ENCODE measurements around the gene PRXL2C. TPM values are rescaled to one million over a fixed set of nuclear protein-coding genes. Genes with fewer than 3 reads are reported as not detected.
A peak's percentile ranks its signal among the peaks of the same experiment; 100 is the strongest.
"Not testable (repeated sequence)": the region's sequence is repeated elsewhere in the genome, so short reads cannot be mapped to it uniquely, and the experiment has no call there.

Gene PRXL2C
- polyA plus RNA-seq, 3 donors: 5.1 to 26.4 (median 15.7) TPM

GRCh38 chr9:96654450-96655197, 493 bp downstream of the PRXL2C start:
- peak overlapping the region; percentile 60 for H3K27ac ChIP-seq (ENCODE audit: low read depth, low read length)
- WGBS, 3 donors: 0 to 1% (median 0%) methylated on average over 68 to 74 of the region's 74 CpGs

DNA sequence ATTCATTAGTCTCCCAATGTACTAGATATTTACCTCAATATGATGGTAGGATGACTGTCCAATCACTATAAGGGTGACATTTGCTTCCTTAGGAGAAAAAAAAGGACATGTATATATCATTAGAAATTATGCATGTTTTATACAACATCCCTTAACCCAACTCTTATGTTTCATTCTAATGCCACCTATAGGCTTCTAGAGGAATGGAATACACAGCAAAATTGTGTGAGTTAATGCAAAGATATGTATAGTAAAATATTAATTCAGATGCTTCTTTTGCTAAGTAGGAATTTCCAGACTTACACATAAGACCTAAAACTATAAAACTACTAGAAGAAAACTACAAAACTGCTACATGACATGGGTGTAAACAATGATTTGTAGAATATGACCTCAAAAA, 3.5 kb downstream of the PRXL2C start:
- H3K27ac ChIP-seq (ENCODE audit: low read depth, low read length): no peak overlapping the region

DNA sequence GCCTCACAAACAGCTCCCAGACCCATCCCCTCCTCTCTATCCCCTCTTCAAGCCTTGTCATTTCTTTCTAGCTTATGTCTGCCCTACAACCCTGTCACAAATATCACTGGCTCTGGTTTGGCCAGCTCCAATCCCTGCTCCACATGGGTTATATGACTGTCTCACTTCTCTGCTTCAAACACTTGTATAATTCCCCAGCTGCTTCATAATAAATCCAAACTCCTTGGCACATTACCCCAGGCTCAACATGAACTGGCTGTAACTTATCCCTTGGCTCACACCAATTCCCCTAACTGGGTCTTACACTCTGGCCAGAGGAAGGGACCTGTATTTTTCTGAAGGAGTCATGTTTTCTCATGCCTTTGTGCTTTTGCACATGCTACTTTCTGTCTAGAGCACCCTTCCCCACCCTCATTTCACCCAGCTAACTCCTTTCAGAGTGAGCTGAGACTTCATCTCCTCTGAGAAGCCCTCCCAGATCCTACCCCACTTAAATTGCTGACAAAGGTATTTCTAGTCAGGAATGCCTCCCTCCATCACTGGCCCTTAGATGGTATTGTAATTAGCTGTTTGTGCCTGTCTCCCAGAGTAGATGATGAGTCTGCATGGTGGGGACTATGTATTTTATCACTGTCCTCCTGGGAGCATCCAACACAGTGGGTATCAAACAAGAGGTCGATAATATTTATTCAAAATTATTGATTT, 5.3 kb downstream of the PRXL2C start:
- no peak overlapping the region for H3K27ac ChIP-seq (ENCODE audit: low read depth, low read length)
- WGBS, 3 donors: 20 to 97% (median 96%) methylated on average over 1 of the region's 1 CpG

- 46 to 80% (median 49%) methylated on average over 13 of the region's 13 CpGs for WGBS, 3 donors
These were observed 8.8 kb downstream of the PRXL2C start for GRCh38 chr9:96646081-96646991.

GRCh38 chr9:96644137-96644536, 11.0 kb downstream of the PRXL2C start:
- no peak overlapping the region for H3K27ac ChIP-seq (ENCODE audit: low read depth, low read length)
- WGBS, 3 donors: 71 to 87% (median 83%) methylated on average over 2 of the region's 2 CpGs

More at GRCh38 chr9:96646081-96646991, 8.8 kb downstream of the PRXL2C start:
- no peak overlapping the region for H3K27ac ChIP-seq (ENCODE audit: low read depth, low read length)

GRCh38 chr9:96641514-96641913, 13.6 kb downstream of the PRXL2C start:
- WGBS, 3 donors: 66 to 91% (median 89%) methylated on average over 3 of the region's 3 CpGs
- no peak overlapping the region for H3K27ac ChIP-seq (ENCODE audit: low read depth, low read length)

DNA sequence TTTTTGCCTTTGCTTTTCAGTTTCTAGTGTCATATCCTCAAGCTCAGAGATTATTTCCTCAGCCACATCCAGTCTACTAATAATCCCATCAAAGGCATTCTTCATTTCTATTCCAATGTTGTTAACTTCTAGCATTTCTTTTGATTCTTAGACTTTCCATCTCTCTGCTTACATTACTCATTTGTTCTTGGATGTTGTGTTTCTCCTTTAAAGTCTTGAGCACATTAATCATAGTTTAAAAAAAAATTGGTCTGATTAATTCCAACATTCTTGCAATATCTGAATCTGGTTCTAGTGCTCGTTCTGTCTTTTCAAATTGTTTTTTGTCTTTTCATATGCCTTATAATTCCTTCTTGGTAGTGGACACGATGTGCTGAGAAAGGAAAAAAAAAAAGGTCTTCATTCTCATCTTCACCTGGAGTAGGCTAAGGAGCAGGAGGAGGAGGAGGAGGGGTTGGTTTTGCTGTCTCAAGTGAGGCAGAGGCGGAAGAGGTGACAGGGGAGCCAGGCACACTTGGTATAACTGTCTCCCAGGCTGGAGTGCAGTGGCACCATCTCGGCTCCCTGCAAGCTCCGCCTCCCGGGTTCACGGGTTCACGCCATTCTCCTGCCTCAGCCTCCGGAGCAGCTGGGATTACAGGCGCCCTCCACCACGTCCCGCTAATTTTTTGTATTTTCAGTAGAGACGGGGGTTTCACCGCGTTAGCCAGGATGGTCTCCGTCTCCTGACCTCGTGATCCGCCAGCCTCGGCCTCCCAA, 16.3 kb downstream of the PRXL2C start:
- WGBS, 3 donors: 89 to 92% (median 92%) methylated on average over 19 of the region's 19 CpGs
- H3K27ac ChIP-seq (ENCODE audit: low read depth, low read length): no peak overlapping the region

GRCh38 chr9:96636368-96636767, 18.7 kb downstream of the PRXL2C start:
- 58 to 79% (median 72%) methylated on average over 1 of the region's 1 CpG for WGBS, 3 donors
- no peak overlapping the region for H3K27ac ChIP-seq (ENCODE audit: low read depth, low read length)

DNA sequence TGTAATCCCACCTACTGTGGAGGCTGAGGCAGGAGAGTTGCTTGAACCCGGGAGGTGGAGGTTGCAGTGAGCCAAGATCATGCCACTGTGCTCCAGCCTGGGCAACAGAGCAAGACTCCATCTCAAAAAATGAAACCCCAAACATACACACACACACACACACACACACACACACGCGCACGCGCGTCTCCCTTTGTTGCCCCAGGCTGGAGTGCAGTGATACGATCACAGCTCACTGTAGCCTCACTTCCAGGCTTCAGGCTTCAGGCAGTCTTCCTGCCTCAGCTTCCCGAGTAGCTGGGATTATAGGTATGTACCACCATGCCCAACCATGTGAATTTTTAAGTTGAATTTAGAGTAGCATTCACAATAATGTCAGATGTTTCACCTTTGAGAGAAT, 21.5 kb downstream of the PRXL2C start:
- WGBS, 3 donors: 90 to 93% (median 92%) methylated on average over 8 of the region's 8 CpGs
- not testable (repeated sequence) for H3K27ac ChIP-seq (ENCODE audit: low read depth, low read length)

DNA sequence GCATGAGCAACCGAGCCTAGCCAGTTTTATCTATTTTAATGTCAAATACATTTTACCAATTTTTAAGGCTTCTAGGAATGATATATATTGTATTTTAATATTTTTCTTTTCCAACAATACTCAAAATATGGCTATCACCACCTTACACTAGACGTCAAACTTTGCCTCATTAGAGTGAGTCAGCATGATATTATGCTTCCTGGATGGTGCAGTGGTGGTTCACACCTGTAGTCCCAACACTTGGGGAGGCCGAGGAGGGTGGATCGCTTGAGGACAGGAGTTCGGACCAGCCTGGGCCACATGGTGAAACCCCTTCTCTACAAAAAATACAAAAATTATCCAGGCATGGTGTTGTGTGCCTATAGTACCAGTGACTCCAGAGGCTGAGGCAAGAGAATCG, 28.2 kb downstream of the PRXL2C start:
- 85 to 93% (median 91%) methylated on average over 6 of the region's 6 CpGs for WGBS, 3 donors
- H3K27ac ChIP-seq (ENCODE audit: low read depth, low read length): no peak overlapping the region

DNA sequence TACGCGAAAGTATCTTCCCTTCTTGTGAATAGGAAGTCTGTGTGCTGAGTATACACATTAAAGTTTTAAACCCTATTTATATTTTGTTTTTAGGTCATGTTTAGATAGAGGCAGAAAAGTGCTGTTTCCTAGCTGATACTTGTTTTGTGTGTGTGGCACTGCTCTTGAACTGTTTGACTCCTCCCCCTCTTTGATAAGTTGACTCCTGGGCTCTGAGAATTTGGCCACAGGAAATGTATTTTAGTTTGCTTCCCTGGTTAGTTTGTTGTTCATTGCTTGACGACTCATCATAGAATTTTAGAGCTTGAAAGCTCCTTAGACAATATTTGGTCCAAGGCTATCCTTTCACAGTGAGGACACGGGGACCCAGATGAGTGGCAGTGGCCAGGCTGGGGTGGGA, 33.5 kb downstream of the PRXL2C start:
- 73 to 75% (median 73%) methylated on average over 4 of the region's 4 CpGs for WGBS, 3 donors
- no peak overlapping the region for H3K27ac ChIP-seq (ENCODE audit: low read depth, low read length)

DNA sequence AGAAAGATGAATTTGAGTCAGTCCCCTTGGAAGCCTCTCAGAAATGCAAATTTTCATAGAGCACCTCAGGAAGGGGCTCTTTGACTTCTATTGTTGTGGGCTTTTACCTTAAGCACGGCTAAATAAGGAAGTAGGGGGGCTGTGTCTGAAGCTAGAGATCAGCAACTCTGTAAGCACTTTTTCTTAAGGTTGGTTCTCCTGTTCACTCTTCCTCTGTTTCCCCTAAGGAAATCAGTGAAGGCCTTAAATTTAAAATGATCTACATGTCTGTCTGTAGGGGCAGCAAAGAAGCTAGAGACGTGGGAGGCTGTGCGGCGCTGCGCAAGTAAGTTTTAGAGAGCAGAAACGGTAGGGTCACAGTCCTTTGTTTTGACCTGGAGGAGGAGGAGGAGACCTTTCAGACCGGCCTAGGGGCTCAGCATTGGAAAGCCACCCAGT, 34.3 kb downstream of the PRXL2C start:
- WGBS, 3 donors: 54 to 76% (median 54%) methylated on average over 7 of the region's 7 CpGs
- H3K27ac ChIP-seq (ENCODE audit: low read depth, low read length): no peak overlapping the region

DNA sequence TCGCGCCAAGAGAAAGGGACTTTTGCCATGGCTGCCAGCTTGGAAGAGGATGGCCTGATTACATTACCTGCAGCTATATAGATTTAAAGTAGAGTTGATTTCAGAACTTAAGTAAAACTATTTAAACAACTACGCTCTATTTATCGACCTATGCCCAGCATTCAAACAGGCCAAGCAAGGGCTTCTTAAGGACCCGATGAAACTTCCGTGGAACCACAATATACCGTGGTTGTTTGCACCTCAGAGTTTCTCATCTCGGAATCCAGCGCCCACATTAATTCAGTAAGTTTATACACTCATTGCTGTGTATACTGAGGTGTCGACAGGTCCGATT, 35.0 kb downstream of the PRXL2C start:
- H3K27ac ChIP-seq (ENCODE audit: low read depth, low read length): no peak overlapping the region
- 41 to 62% (median 57%) methylated on average over 11 of the region's 11 CpGs for WGBS, 3 donors

GRCh38 chr9:96619491-96620180, 35.5 kb downstream of the PRXL2C start, which contains the start of gene CDC14B:
Gene CDC14B, minus strand, starts transcription at chr9:96619843. Its CDS starts 465 bp downstream, at chr9:96619378.
- 1% methylated on average over 43 to 66 of the region's 66 CpGs for WGBS, 3 donors
- no peak within 1 kb of the TSS for H3K27ac ChIP-seq (ENCODE audit: low read depth, low read length)

- WGBS, 3 donors: 0 to 1% (median 0%) methylated on average over 17 to 54 of the region's 54 CpGs
- no peak overlapping the region for H3K27ac ChIP-seq (ENCODE audit: low read depth, low read length)
These were observed 36.0 kb downstream of the PRXL2C start for GRCh38 chr9:96619124-96619465.

DNA sequence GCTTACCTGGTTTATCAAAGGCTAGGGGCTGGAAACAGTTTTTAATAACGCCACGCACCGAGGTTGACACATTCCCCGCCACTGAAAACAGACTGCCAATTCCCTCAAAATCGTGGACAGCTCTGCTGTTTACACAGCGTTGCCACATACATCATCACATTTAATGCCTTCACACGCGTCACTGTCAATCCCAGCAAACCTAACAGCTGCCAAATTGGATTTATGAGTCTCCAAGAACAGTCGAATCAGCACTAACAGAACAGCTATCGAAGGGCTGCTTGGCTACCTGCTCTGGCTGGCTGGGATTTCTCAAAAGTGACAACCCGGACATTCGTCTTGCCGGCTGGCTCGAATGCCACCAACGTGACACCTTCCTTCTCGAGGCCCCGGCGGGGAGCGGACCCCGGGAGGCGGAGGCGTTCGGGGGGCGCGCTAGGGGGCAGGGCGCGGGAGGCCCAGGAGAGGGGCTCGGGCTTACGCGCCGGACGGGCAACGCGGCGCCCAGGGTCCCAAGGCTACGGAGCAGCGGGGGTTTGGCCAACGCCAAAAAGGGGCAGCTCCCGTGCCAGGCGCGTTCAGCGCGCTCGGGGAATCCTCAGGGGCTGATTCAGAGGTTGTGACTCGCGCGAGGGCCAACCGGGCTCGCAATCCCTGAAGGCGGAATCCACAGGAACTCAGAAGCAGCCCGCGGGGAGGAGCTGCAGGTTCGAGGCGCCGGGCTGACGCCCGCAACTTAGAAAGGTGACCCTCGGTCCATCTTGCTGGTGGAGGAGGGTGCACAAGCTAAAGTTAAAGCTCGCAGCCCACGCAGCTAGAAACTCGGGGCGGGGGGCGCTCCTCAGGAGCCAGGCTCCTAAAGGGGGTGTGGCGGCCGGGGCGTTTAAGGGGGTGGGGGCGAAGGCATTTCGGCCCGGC, 36.7 kb downstream of the PRXL2C start:
- H3K27ac ChIP-seq (ENCODE audit: low read depth, low read length): no peak overlapping the region
- 3 to 10% (median 9%) methylated on average over 67 to 69 of the region's 69 CpGs for WGBS, 3 donors

Measured in adipose tissue (tissue), 3 donors.